ENCODE data around the gene TEX50.
"Not testable (repeated sequence)": the region's sequence is repeated elsewhere in the genome, so short reads cannot be mapped to it uniquely, and the experiment has no call there.

Gene TEX50

DNA sequence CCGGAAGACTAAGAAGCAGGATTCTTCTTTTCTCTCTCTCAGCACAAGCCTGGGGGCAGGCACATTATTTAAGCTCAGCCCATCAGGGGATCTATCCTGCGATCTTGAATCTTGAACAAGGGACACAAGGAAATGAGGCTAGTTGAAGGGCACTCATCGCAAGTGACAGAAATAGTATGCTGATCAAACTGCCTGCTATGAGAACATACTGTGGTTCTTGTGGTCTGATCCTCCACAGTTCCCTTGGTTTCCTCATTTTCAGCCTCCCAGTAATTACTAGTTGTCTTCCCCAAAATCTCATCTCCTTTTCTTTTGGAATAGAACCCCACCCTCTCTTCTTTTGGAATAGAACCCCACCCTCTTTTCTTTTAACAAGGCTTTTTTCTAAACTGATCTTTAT lies 28.0 kb downstream of the TEX50 start:
- no peak for DNase-seq

DNA sequence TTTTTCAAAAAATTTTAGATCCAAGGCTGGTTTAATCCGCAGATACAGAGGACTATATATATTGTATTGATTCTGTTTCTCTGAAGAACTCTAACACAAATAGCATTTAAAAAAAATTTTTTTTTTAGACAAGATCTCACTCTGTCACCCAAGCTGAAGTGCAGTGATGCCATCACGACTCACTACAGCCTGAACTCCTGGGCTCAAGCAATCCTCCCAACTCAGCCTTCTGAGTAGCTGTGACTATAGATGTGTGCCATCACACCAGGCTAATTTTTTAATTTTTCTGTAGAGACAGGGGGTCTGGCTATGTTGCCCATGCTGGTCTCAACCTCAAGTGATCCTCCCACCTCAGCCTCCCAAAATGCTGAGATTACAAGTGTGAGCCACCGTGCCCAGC lies 31.5 kb downstream of the TEX50 start:
- DNase-seq, result no peak

DNA sequence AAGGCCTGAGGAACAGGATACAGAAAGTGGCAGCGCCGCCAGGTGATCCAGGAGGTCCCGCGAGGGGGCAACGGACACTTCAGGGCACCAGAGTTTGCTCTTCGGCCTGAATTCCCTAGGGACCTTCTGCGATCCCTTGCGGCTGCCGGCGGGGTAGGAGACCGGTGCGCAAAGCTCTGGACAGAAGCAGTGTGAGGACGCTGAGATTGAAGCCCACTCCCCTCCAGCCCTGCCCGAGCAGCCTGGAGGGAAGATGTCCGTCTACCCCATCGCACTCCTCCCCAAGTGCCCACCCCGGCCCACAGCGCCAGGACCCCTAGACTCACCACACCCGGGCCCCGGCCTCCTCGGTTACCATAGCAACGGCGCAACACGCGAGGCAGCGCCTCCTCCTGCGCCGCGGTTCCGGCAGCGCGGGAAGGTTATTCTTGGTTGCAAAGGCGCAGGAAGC lies 34.4 kb downstream of the TEX50 start, which contains the start of gene ANKRD45:
TSS of gene ANKRD45 (minus strand) at position 361 of the 451 bp plus-strand sequence. CDS start 10,433 bp downstream, outside the sequence.
- peak in 6 of 14 donors; percentile 0 to 21 (median 6) for DNase-seq

DNA sequence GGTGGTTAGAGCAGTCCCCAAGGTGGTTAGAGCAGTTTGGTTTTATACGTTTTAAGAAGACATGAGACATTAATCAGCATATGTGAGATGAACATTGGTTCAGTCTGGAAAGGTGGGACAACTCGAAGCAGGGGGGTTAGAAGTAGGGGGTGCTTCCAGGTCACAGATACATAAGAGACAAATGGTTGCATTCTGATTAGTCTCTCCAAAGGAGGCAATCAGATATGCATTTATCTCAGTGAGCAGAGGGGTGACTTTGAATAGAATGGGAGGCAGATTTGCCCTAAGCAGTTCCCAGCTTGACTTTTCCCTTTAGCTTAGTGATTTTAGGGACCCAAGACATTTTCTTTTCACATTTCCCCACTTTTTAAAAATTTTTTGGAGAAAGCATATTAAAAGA lies 39.4 kb downstream of the TEX50 start:
- not testable (repeated sequence) for DNase-seq

GRCh38 chr1:173680152-173680551 lies 45.0 kb downstream of the TEX50 start:
- DNase-seq, result not testable (repeated sequence)

DNA sequence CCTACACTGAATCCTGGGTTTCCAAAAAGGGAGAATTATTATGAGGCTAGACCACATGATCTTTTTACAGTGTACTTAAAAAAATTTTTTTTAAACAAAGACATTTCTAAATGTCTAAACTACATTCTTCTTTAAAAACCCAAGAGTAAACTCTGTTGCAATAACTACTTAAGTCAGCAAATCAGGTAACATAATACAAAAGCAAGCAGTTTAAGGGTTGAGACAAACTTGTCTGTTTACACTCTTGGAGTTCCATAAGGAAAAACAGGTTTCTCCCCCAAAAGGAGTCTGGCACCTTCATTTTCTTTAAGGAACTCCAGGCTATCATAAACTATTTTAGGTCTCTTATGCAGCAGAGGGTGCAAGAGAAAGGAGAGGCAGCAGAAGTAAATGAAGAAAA lies 47.0 kb downstream of the TEX50 start:
- no peak for DNase-seq

- DNase-seq, result not testable (repeated sequence)
Measured at GRCh38 chr1:173683838-173684237, 48.7 kb downstream of the TEX50 start.

GRCh38 chr1:173685121-173685520 lies 50.0 kb downstream of the TEX50 start:
- not testable (repeated sequence) for DNase-seq
